ENCODE data around the gene NAMPT. TPM values are rescaled to one million over a fixed set of nuclear protein-coding genes. Genes with fewer than 3 reads are reported as not detected.

NAMPT gene
- total RNA-seq, 1 experiment from 2014 or later, result 66.0 TPM

- Histone ChIP-seq H3K27ac (ENCODE audit: low read length) (no peak overlapping the region), H3K79me2 (ENCODE audit: low read length) (no peaks in the 10 kb centered on the region), H3F3A (ENCODE audit: low read length, unreplicated experiment) (no peaks in the 10 kb centered on the region), H3K36me3 (ENCODE audit: low read depth, low read length) (no peaks in the 10 kb centered on the region), H3K4me3 (ENCODE audit: low read length) (no peak overlapping the region), H3K4me2 (ENCODE audit: low read length) (no peak overlapping the region), H3K9ac (ENCODE audit: low read length) (no peak overlapping the region), H3K27me3 (ENCODE audit: low read length) (no peaks in the 10 kb centered on the region), H2AFZ (ENCODE audit: low read length) (no peak overlapping the region), H4K20me1 (ENCODE audit: low read length) (no peaks in the 10 kb centered on the region), H3K9me2 (replicated peaks; ENCODE audit: low read length) (no peaks in the 10 kb centered on the region), H3K4me1 (ENCODE audit: insufficient read depth, low read length) (peaks cover 17% of the 10 kb centered on the region), H3K9me3 (ENCODE audit: low read length) (no peaks in the 10 kb centered on the region)
- ChIA-PET CTCF (interaction anchor here (0.7 kb wide), 1 partner anchor 130 kb away, joined by 3 read pairs; no protein-coding TSS in a partner anchor), POLR2A (ENCODE audit: unreplicated experiment) (no interaction called here)
- intact Hi-C loops (cut with micrococcal nuclease), result loop anchor here (2.0 kb wide), 1 partner anchor 19 kb away; no protein-coding TSS in a partner anchor
- no peak for ATAC-seq
- TF ChIP-seq EZH2phosphoT487 (IDR thresholded peaks at IDR 0.05; ENCODE audit: borderline replicate concordance, low read length) (no peak), EZH2 (IDR thresholded peaks at IDR 0.05; ENCODE audit: low read length, unreplicated experiment) (no peak), CTCF (conservative IDR thresholded peaks at IDR 0.05; ENCODE audit: low read depth, low read length) (no peak)
- no peak for DNase-seq
- BruUV-seq (replicated peaks), result no TSS peak
Observed at GRCh38 chr7:106331441-106332175, 46.8 kb upstream of the NAMPT start.

- Histone ChIP-seq H3K79me2 (ENCODE audit: low read length) (no peaks in the 10 kb centered on the region), H3K9ac (ENCODE audit: low read length) (no peak overlapping the region), H3K36me3 (ENCODE audit: low read depth, low read length) (no peaks in the 10 kb centered on the region), H3K9me3 (ENCODE audit: low read length) (no peaks in the 10 kb centered on the region), H3F3A (ENCODE audit: low read length, unreplicated experiment) (no peaks in the 10 kb centered on the region), H3K4me1 (ENCODE audit: insufficient read depth, low read length) (peaks cover 17% of the 10 kb centered on the region), H3K27me3 (ENCODE audit: low read length) (no peaks in the 10 kb centered on the region), H4K20me1 (ENCODE audit: low read length) (no peaks in the 10 kb centered on the region), H3K27ac (ENCODE audit: low read length) (peak overlapping the region; percentile 23), H3K4me3 (ENCODE audit: low read length) (no peak overlapping the region), H3K4me2 (ENCODE audit: low read length) (peak overlapping the region; percentile 26), H3K9me2 (replicated peaks; ENCODE audit: low read length) (no peaks in the 10 kb centered on the region), H2AFZ (ENCODE audit: low read length) (no peak overlapping the region)
- TF ChIP-seq EZH2phosphoT487 (IDR thresholded peaks at IDR 0.05; ENCODE audit: borderline replicate concordance, low read length), result no peak
- TF ChIP-seq EZH2 (IDR thresholded peaks at IDR 0.05; ENCODE audit: low read length, unreplicated experiment), result no peak
- no peak for TF ChIP-seq CTCF (conservative IDR thresholded peaks at IDR 0.05; ENCODE audit: low read depth, low read length)
- intact Hi-C loops (cut with micrococcal nuclease), result loop anchor here (1.0 to 2.0 kb wide), 2 partner anchors 16 to 17 kb away; no protein-coding TSS in a partner anchor
- DNase-seq (peak; percentile 74), ATAC-seq (peak; percentile 92)
- ChIA-PET CTCF (interaction anchor here (0.6 to 1.1 kb wide), 2 partner anchors 153 to 156 kb away, joined by 3 read pairs; no protein-coding TSS in a partner anchor), POLR2A (ENCODE audit: unreplicated experiment) (interaction anchor here (0.7 to 0.9 kb wide), 2 partner anchors 16 to 45 kb away, joined by 3 read pairs; partner anchors contain the start of gene NAMPT)
- no TSS peak for BruUV-seq (replicated peaks)
Observed at GRCh38 chr7:106329971-106330733, 45.4 kb upstream of the NAMPT start.

Data from PC-3 (cell line).